Glomerular endothelial cell (primary cell): ENCODE results near the gene TNK1. TPM values are rescaled to one million over a fixed set of nuclear protein-coding genes. Genes with fewer than 3 reads are reported as not detected.

Source experiments
- DNase-seq: peaks from one replicate; pipeline ENCODE4 v3.0.0-alpha.2; 2011; ENCODE audit warnings: low read depth, low spot score; ENCODE audit errors: extremely low read depth
- total RNA-seq: library from RNA; depleted of rRNA; stranded (reverse); fragments of >200 nt; gene quantifications from 2 replicates; pipeline ENCODE4 v1.2.3, GENCODE V29; 2015

Gene TNK1
- total RNA-seq, 1 donor from 2014 or later, result 0.23 TPM

- no peak for DNase-seq
Observed at GRCh38 chr17:7408863-7409262, 28.0 kb downstream of the TNK1 start.

DNA sequence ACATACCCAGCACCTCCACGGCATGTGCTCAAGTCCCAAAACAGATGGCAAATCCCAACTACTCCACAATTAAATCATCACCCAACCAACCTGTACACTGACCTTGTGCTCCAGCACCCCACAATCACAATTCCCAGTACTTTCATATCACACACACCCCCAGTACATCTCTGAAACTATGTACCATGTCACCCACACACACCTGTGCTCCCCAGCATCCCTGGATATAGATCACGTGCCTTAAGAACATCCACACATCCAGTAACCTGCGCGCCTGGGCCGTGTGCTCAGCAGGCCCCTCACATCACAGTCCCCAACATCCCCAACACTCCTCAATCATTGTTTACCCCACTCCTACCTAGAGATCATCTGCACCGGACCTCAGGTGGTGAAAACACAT is 28.8 kb downstream of the TNK1 start:
- DNase-seq, result no peak

DNA sequence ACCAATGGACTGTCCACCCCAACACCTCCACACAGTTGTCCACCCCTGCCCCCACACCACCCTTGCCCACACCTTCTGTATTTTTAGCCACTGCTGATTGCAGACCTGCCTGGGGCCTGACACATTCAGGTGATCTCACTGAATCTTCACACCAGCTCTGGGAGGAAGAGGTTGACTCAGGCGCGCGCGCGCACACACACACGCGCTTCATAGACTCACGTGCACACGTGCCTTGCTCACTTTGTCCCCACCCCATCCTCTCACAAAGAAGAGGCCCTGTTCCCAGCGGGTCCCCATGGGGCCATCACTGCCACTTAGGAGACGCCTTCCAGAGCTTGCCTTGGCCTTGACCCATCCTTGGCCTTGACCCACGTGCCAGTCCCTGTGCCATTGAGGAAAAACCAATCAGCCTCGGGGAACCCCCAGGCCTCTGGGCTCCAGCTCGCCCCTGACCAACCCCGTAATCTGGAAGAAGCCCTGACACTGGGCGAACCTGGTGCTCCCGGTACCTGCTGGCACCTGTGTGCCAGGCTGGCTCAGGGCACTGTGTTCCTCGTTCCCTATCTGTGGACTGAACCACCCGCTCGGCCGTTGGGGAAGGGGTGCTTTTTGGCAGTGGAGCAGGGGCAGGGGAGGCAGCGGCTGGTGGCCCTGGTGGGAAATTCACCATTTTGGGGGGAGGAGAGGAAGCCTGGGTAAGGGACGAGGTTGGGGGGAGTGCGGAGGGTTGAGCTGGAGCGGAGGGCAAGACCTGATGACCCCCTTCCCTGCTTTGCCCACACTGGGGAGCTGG is 29.9 kb downstream of the TNK1 start:
- DNase-seq, result no peak

DNA sequence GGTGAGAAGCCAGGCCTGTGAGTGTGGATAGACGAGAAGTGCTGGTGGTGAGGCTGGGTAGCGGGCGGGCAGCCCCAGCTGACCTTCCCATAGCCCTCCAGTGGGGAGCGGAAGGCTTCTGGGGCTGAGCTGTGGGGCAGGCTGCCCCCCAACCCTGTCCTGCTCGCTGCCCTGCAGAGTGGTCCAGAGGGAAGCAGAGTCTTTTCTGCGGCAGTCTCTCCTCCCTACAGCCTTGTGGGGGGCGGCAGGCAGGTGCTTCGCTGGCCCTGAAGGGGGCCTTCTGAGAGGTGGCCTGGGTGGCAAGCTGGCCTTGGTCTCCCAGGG is 30.5 kb downstream of the TNK1 start:
- no peak for DNase-seq

- DNase-seq, result no peak
Observed at GRCh38 chr17:7413346-7413985, 32.6 kb downstream of the TNK1 start.

GRCh38 chr17:7414837-7415236 is 33.9 kb downstream of the TNK1 start:
- DNase-seq, result no peak

- DNase-seq, result no peak
Observed at GRCh38 chr17:7415784-7416183, 34.9 kb downstream of the TNK1 start.

GRCh38 chr17:7416323-7416722 is 35.4 kb downstream of the TNK1 start:
- DNase-seq, result no peak

DNA sequence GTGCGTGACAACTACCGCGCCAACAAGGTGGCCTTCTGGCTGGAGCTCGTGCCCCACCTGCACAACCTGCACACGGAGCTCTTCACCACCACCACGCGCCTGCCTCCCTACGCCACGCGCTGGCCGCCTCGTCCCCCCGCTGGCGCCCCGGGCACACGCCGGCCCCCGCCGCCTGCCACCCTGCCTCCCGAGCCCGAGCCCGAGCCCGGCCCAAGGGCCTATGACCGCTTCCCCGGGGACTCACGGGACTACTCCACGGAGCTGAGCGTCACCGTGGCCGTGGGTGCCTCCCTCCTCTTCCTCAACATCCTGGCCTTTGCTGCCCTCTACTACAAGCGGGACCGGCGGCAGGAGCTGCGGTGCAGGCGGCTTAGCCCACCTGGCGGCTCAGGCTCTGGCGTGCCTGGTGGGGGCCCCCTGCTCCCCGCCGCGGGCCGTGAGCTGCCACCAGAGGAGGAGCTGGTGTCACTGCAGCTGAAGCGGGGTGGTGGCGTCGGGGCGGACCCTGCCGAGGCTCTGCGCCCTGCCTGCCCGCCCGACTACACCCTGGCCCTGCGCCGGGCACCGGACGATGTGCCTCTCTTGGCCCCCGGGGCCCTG is 36.3 kb downstream of the TNK1 start:
- DNase-seq, result no peak

- DNase-seq, result no peak
Observed at GRCh38 chr17:7418472-7419152, 37.7 kb downstream of the TNK1 start.

DNA sequence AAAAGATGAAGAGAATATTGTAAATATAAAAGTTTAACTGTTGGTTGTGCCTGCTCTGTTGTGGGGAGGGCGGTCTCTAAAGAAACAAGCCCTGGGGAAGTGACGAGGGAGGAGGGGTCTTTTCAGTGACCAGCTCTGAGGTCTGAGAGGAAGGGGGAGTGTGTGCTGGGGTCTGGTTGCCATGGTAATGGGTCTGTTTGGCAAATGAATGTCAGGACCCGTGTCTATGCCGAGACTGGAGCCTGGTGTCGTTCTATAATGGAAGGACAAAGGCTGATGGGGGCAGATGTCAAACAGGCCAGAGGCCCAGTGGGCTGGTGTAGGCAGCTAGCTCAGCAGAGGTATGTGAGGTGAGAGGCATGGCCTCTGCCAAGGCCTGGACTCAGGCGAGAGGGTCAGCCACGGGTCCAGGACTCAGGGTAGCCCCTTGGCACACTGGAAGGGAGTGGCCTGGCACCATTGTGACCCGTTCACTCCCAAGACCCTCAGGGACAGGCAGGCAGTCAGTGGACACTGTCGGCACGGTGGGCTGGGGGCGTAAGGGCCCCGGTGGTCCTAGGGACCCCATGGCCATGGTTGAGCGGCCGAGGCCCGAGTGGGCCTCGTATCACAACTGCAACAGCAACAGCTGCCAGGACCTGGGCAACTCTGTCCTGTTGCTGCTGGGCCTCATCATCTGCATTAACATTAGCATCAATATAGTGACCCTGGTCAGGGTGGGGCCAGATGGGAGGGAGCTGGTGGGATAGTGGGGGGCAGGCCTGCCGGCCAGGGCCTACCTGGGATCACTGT is 39.1 kb downstream of the TNK1 start, which contains the start of gene SPEM1:
Gene SPEM1, plus strand, starts transcription at position 506 of the 792 bp plus-strand sequence. Its CDS starts 61 bp downstream, at position 567.
- no peak for DNase-seq

GRCh38 chr17:7421186-7421585 is 40.3 kb downstream of the TNK1 start:
- DNase-seq, result no peak

DNA sequence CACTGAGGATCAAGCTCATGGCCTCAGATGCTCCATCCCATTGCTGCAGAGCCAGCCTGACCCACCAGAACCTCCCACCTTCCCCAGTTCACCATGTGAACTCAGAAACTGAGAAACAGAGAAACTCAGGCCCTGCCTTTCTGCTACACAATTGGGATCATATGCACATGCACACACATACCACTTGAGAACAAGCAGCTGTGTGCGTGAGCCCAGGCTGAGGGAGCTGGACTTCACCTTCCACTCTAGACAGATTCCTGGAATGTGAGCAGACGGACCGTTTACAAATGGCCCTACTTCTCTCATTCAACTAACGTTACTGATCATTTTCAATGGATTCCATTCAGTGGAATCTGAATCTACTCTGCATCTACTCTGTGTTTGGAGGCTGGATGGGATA is 42.8 kb downstream of the TNK1 start:
- DNase-seq, result no peak

DNA sequence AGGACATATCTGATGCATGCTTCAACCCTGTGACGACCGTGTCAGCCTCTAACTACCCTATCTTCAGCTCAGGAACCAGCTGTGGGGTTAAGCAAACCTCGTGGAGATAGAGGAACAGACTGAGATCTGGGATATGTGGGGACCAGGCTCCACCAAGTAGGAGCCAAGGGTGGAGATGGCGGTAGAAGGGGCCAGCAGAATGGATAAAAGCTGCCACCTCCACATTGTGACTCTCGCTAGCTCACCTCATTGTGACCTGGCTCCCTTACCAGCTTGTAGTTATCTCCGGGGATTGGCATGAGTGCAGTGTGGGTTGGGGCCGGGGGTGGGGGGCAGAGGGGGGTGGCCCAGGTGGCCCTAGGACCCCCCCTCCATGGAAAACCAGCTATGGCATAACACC is 44.4 kb downstream of the TNK1 start, which contains the start of gene SPEM2:
Gene SPEM2, plus strand, starts transcription at position 301 of the 400 bp plus-strand sequence. Its CDS starts 73 bp downstream, at position 374.
- DNase-seq, result no peak

- DNase-seq, result no peak
Observed at GRCh38 chr17:7425756-7426155, 44.9 kb downstream of the TNK1 start.

DNA sequence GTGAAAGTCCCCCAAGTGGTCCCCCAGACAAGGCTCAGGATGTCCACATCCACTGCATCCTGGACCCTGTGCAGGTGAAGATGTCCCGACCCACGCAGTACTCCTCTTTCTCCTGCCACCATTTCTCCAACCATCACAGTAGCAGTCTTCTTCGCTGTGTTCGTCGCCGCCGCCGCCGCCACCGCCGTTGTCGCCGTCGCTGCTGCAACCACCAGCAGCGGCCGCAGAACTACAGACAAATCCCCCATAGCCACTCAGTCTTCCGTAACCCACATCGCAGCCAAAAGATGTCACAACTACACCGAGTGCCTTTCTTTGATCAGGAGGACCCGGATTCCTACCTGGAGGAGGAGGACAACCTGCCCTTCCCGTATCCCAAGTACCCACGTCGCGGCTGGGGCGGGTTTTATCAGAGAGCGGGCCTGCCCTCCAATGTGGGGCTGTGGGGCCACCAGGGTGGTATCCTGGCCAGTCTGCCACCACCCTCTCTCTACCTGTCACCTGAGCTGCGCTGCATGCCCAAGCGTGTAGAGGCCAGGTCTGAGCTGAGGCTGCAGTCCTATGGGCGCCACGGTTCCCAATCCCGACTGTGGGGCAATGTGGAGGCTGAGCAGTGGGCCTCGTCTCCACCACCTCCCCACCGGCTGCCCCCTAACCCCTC is 45.4 kb downstream of the TNK1 start:
- DNase-seq, result no peak

DNA sequence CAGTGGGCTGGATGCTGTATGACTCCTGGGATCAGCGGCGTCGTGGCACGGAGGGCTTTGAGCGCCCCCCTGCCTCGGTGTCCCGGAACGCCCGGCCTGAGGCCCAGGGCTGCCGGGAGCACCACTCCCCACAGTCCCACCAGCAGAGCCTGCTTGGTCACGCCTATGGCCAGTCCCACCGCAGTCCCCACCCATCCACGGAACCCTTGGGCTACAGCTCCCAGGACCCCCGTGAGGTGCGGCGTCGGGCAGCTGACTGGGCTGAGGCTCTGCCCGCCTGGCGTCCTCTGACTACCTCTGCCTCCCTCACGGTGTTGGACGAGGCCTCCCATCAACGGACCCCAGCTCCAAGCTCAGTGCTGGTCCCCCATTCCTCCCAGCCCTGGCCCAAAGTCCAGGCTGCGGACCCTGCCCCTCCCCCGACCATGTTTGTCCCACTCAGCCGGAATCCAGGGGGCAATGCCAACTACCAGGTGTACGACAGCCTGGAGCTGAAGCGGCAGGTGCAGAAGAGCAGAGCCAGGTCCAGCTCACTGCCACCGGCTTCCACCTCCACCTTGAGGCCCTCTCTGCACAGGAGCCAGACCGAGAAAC is 46.1 kb downstream of the TNK1 start:
- DNase-seq, result no peak

DNA sequence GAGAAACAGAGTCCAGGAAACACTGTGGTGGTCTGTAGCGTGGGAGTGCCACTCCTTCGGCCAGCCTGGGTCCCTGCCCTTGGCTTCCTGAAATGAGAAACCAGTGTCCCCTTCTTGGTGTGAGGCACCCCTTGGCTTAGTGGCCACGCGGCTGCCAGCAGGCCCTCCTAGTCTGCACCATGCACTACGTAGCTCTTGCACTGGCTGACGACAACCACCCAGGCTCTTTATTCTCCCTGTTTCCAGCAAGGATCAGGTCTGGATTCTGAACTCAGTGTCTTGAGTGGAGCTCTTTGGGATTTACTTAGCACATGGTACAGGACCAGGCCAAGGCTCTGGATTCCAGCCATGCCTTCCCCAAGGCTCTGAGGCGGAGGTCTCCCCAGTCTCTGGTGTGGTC is 46.7 kb downstream of the TNK1 start:
- DNase-seq, result no peak

DNA sequence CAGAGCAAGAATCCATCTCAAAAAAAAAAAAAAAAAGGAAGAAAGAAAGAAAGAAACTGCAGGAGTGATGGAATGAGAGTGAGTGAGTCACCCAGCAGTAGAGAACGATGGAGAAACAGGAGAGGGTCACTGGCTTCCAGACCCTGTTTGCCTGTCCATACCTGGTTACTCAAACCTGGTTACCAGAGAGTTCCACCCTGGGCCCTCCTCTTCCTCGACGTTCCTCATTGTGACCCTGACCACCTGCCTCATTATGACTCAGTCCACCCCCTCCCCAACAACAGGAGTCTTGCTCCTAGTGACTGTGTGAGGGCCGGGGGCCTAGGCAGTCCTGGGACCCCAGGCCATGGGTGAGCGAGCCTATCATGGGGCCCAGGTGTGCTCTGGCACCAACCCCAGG is 47.7 kb downstream of the TNK1 start, which contains the start of gene SPEM3:
Gene SPEM3, plus strand, starts transcription at position 301 of the 400 bp plus-strand sequence. Its CDS starts 46 bp downstream, at position 347.
- DNase-seq, result no peak
